GM19463 (cell line): ENCODE results near the gene ARHGAP15.
A peak's percentile ranks its signal among the peaks of the same experiment; 100 is the strongest.
"Not testable (repeated sequence)": the region's sequence is repeated elsewhere in the genome, so short reads cannot be mapped to it uniquely, and the experiment has no call there.

Experiments used
- ATAC-seq: cut with Tn5 transposase; IDR thresholded peaks from one replicate; pipeline ENCODE4 v1.9.1; 2021; ENCODE audit warnings: mild to moderate bottlenecking, moderate library complexity; ENCODE audit not compliant: unreplicated experiment

ARHGAP15 gene

GRCh38 chr2:143128681-143129580, at the start of gene ARHGAP15:
ARHGAP15 (plus strand) TSS chr2:143129419.
- peak; percentile 83 for ATAC-seq

GRCh38 chr2:143081616-143082015, 47.6 kb upstream of the ARHGAP15 start:
- ATAC-seq: no peak

- peak; percentile 43 for ATAC-seq
Measured at GRCh38 chr2:143083636-143084035, 45.6 kb upstream of the ARHGAP15 start.

GRCh38 chr2:143084462-143084861, 44.8 kb upstream of the ARHGAP15 start:
- no peak for ATAC-seq

GRCh38 chr2:143085125-143085784, 44.0 kb upstream of the ARHGAP15 start:
- peak; percentile 76 for ATAC-seq

- ATAC-seq: no peak
Measured at GRCh38 chr2:143087033-143087432, 42.2 kb upstream of the ARHGAP15 start.

GRCh38 chr2:143088388-143088787, 40.8 kb upstream of the ARHGAP15 start:
- no peak for ATAC-seq

GRCh38 chr2:143089520-143089919, 39.7 kb upstream of the ARHGAP15 start:
- not testable (repeated sequence) for ATAC-seq

- peak; percentile 85 for ATAC-seq
Measured at GRCh38 chr2:143110758-143111428, 18.3 kb upstream of the ARHGAP15 start.

- no peak for ATAC-seq
Measured at GRCh38 chr2:143117225-143117624, 12.0 kb upstream of the ARHGAP15 start.

- ATAC-seq: peak; percentile 47
Measured at GRCh38 chr2:143121079-143121478, 8.1 kb upstream of the ARHGAP15 start.

GRCh38 chr2:143121957-143122356, 7.3 kb upstream of the ARHGAP15 start:
- no peak for ATAC-seq

GRCh38 chr2:143123911-143124310, 5.3 kb upstream of the ARHGAP15 start:
- ATAC-seq: no peak

- ATAC-seq: no peak
Measured at GRCh38 chr2:143124445-143124844, 4.8 kb upstream of the ARHGAP15 start.

- no peak for ATAC-seq
Measured at GRCh38 chr2:143125717-143126116, 3.5 kb upstream of the ARHGAP15 start.

GRCh38 chr2:143132355-143132754, 3.1 kb downstream of the ARHGAP15 start:
- peak; percentile 40 for ATAC-seq

- ATAC-seq: no peak
Measured at GRCh38 chr2:143133783-143134182, 4.6 kb downstream of the ARHGAP15 start.

- no peak for ATAC-seq
Measured at GRCh38 chr2:143138292-143138691, 9.1 kb downstream of the ARHGAP15 start.

GRCh38 chr2:143139835-143140393, 10.7 kb downstream of the ARHGAP15 start:
- no peak for ATAC-seq

GRCh38 chr2:143140864-143141661, 11.8 kb downstream of the ARHGAP15 start:
- peak; percentile 82 for ATAC-seq
